Smooth muscle cell (in vitro differentiated cells): ENCODE results near the gene RPL36AL. TPM values are rescaled to one million over a fixed set of nuclear protein-coding genes. Genes with fewer than 3 reads are reported as not detected.
A peak's percentile ranks its signal among the peaks of the same experiment; 100 is the strongest.

ENCODE experiments used
- DNase-seq: peaks from one replicate; lab custom pipeline; 2025; ENCODE audit not compliant: unreplicated experiment; lab: John Stamatoyannopoulos, UW
- H2AFZ ChIP-seq: fragments of 200-600 bp; sonication (generic); 2 replicates; pipeline ENCODE4 v1.6.0; 2016; ENCODE audit warnings: antibody characterized with exemption, low read depth, mild to moderate bottlenecking
- H3F3A ChIP-seq: fragments of 200-600 bp; sonication (generic); 2 replicates; pipeline ENCODE4 v1.6.0; 2017; ENCODE audit warnings: antibody characterized with exemption, low read depth
- H3K27ac ChIP-seq: fragments of 200-600 bp; sonication (generic); 2 replicates; pipeline ENCODE4 v1.5.1; 2016; ENCODE audit warnings: low read depth, mild to moderate bottlenecking
- H3K27me3 ChIP-seq: fragments of 200-600 bp; sonication (generic); 2 replicates; pipeline ENCODE4 v1.6.1; 2016; ENCODE audit warnings: low read depth, mild to moderate bottlenecking
- H3K36me3 ChIP-seq: fragments of 200-600 bp; sonication (generic); 2 replicates; pipeline ENCODE4 v1.5.1; 2016; ENCODE audit warnings: low read depth
- H3K4me1 ChIP-seq: fragments of 200-600 bp; sonication (generic); 2 replicates; pipeline ENCODE4 v1.5.1; 2016; ENCODE audit warnings: low read depth
- H3K4me2 ChIP-seq: fragments of 200-600 bp; sonication (generic); 2 replicates; pipeline ENCODE4 v1.6.0; 2016; ENCODE audit warnings: mild to moderate bottlenecking
- H3K4me3 ChIP-seq: fragments of 200-600 bp; sonication (generic); 2 replicates; pipeline ENCODE4 v1.5.1; 2016; ENCODE audit warnings: mild to moderate bottlenecking
- H3K79me2 ChIP-seq: fragments of 200-600 bp; sonication (generic); 2 replicates; pipeline ENCODE4 v1.6.0; 2016; ENCODE audit warnings: low read depth, mild to moderate bottlenecking
- H3K9ac ChIP-seq: fragments of 200-600 bp; sonication (generic); 2 replicates; pipeline ENCODE4 v1.6.0; 2016; ENCODE audit warnings: low read depth
- H3K9me3 ChIP-seq: fragments of 200-600 bp; sonication (generic); replicated peaks from 2 replicates; pipeline ENCODE4 v1.5.1; 2016; ENCODE audit warnings: low read depth
- H4K20me1 ChIP-seq: fragments of 200-600 bp; sonication (generic); 2 replicates; pipeline ENCODE4 v1.6.0; 2016; ENCODE audit warnings: low read depth
- CTCF ChIP-seq: fragments of 200-600 bp; sonication (generic); IDR thresholded peaks from 2 replicates; pipeline ENCODE4 v1.5.1; 2017; ENCODE audit warnings: borderline replicate concordance, mild to moderate bottlenecking, antibody characterized with exemption; ENCODE audit not compliant: insufficient read depth, poor library complexity, severe bottlenecking
- WGBS: methylation state at CpG from one replicate; pipeline ENCODE4 v1.1.7; 2016; ENCODE audit warnings: low lambda C conversion rate; 5-methylcytosine and 5-hydroxymethylcytosine counted together
- polyA plus RNA-seq: library from polyadenylated mRNA; unstranded; fragments of >200 nt; fragmentation: Nextera tagmentation; extraction: Ambion mirVana; gene quantifications from 2 replicates; pipeline ENCODE4 v1.2.1, GENCODE V29; 2016
- total RNA-seq: library from RNA; depleted of rRNA; stranded (reverse); fragments of >200 nt; gene quantifications from 2 replicates; pipeline ENCODE4 v1.2.3, GENCODE V29; 2014

The RPL36AL gene
- total and polyA plus RNA-seq, 2 experiments from 2014 or later: 228 to 279 TPM

- no peak overlapping the region for H3K4me3 ChIP-seq
- H3K9me3 ChIP-seq: no peaks in the 10 kb centered on the region
- no peak for TF ChIP-seq CTCF
- DNase-seq: no peak
- peaks cover 5% of the 10 kb centered on the region for H3F3A ChIP-seq
- H2AFZ ChIP-seq: no peak overlapping the region
- H4K20me1 ChIP-seq: no peaks in the 10 kb centered on the region
- H3K4me2 ChIP-seq: peak overlapping the region; percentile 57
- no peaks in the 10 kb centered on the region for H3K27me3 ChIP-seq
- no peak overlapping the region for H3K27ac ChIP-seq
- H3K4me1 ChIP-seq: no peaks in the 10 kb centered on the region
- H3K9ac ChIP-seq: no peak overlapping the region
- WGBS: 22% methylated on average over 4 of the region's 4 CpGs
- H3K79me2 ChIP-seq: no peaks in the 10 kb centered on the region
- no peaks in the 10 kb centered on the region for H3K36me3 ChIP-seq
Measured at GRCh38 chr14:49594347-49595091, 25.9 kb downstream of the RPL36AL start.

- H4K20me1 ChIP-seq: no peaks in the 10 kb centered on the region
- WGBS: 41% methylated on average over 3 of the region's 3 CpGs
- no peak overlapping the region for H3K27ac ChIP-seq
- H2AFZ ChIP-seq: no peak overlapping the region
- H3K4me1 ChIP-seq: no peaks in the 10 kb centered on the region
- peaks cover 5% of the 10 kb centered on the region for H3F3A ChIP-seq
- H3K4me2 ChIP-seq: peak overlapping the region; percentile 43
- H3K9ac ChIP-seq: no peak overlapping the region
- H3K9me3 ChIP-seq: no peaks in the 10 kb centered on the region
- H3K27me3 ChIP-seq: no peaks in the 10 kb centered on the region
- no peak for TF ChIP-seq CTCF
- no peak overlapping the region for H3K4me3 ChIP-seq
- no peaks in the 10 kb centered on the region for H3K79me2 ChIP-seq
- DNase-seq: no peak
- H3K36me3 ChIP-seq: no peaks in the 10 kb centered on the region
Measured at GRCh38 chr14:49593016-49593415, 27.4 kb downstream of the RPL36AL start.

- H3K27me3 ChIP-seq: no peaks in the 10 kb centered on the region
- no peak overlapping the region for H3K4me2 ChIP-seq
- H3K4me1 ChIP-seq: peaks cover 6% of the 10 kb centered on the region
- H3K4me3 ChIP-seq: no peak overlapping the region
- H3K9me3 ChIP-seq: no peaks in the 10 kb centered on the region
- DNase-seq: no peak
- WGBS: 91% methylated on average over 3 of the region's 3 CpGs
- no peak for TF ChIP-seq CTCF
- peaks cover 12% of the 10 kb centered on the region for H4K20me1 ChIP-seq
- no peaks in the 10 kb centered on the region for H3K36me3 ChIP-seq
- H3K79me2 ChIP-seq: peaks cover 18% of the 10 kb centered on the region
- H2AFZ ChIP-seq: no peak overlapping the region
- no peak overlapping the region for H3K27ac ChIP-seq
- no peak overlapping the region for H3K9ac ChIP-seq
- H3F3A ChIP-seq: no peaks in the 10 kb centered on the region
Measured at GRCh38 chr14:49589387-49589786, 31.0 kb downstream of the RPL36AL start.
